Esophagus muscularis mucosa (tissue), 3 donors: ENCODE results near the gene NRCAM.

Source experiments
- CTCF ChIP-seq, 3 experiments: fragments of 200-600 bp in 2 of 3; fragments of 450-650 bp in 1 of 3; sonication (generic) in 2 of 3; IDR thresholded peaks; one replicate each; pipeline ENCODE4 v1.5.1; 2017 to 2019; ENCODE audit warnings: antibody characterized with exemption in 3 of 3, mild to moderate bottlenecking in 2 of 3, moderate library complexity in 1 of 3
- POLR2A ChIP-seq: fragments of 450-650 bp; IDR thresholded peaks from one replicate; pipeline ENCODE4 v1.6.1; 2017; ENCODE audit warnings: antibody characterized with exemption, moderate library complexity, mild to moderate bottlenecking, low read depth
- POLR2AphosphoS5 ChIP-seq, 2 donors: sonication (generic); formaldehyde crosslinking; IDR thresholded peaks; one replicate each; pipeline ENCODE4 v1.6.1; 2017; ENCODE audit warnings: antibody characterized with exemption in 2 of 2

- TF ChIP-seq POLR2AphosphoS5 (IDR thresholded peaks at IDR 0.05), result no peak
- no peak for TF ChIP-seq POLR2A
- no peak for TF ChIP-seq CTCF (IDR thresholded peaks at IDR 0.05)
Observed at GRCh38 chr7:108129018-108129965, 326.9 kb downstream of the NRCAM start.
